GM15510 (cell line): ENCODE data around the gene EVC.

Experiments
- POLR2A ChIP-seq: IDR thresholded peaks from 3 replicates; pipeline ENCODE4 v1.6.1; 2011; ENCODE audit warnings: borderline replicate concordance; ENCODE audit not compliant: insufficient read length; ENCODE audit errors: extremely low read depth

Gene EVC

DNA sequence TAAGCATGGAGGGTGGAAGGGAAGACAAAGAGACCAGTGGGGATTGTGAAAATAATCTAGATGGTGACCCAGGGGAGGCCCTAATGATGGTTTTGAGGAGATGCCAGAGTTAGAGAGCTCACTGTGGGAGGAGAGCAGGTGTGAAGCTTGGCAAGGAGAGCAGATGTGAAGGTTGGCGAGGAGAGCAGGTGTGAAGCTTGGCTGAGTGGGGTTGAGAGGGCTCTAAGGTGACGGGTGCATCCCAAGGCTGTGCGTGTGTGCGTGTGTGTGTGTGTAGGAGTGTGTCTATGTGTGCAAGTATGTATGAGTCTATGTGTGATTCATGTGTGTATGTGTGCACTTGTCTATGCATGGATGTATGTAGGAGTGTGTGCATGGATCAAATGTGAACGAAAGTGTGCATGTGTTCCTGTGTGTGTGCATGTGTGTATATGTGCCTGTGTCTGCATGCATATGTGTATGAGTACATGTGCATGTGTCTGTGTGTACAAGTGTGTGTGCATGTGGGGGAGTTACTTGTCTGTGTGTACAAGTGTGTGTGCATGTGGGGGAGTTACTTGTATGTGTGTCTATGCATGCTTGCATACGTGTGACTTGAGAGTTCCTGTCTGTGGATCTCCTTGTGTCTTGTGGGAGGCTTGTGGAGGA, 72.0 kb downstream of the EVC start:
- no peak for TF ChIP-seq POLR2A

DNA sequence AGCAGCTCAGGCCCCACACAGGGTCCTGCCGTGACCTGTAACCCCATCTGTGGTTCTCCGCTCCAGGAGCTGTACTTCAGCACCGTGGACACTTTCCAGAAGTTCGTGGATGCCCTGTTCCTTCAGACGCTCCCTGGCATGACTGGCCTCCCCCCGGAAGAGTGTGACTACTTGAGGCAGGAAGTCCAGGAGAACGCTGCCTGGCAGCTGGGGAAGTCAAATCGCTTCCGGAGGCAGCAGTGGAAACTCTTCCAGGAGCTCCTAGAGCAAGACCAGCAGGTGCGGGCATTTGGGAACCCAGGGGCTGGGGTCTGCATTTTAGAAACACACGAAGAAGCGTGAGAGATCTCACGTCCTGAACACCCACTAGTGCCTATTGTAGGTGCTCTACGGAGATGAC, 72.5 kb downstream of the EVC start:
- no peak for TF ChIP-seq POLR2A

DNA sequence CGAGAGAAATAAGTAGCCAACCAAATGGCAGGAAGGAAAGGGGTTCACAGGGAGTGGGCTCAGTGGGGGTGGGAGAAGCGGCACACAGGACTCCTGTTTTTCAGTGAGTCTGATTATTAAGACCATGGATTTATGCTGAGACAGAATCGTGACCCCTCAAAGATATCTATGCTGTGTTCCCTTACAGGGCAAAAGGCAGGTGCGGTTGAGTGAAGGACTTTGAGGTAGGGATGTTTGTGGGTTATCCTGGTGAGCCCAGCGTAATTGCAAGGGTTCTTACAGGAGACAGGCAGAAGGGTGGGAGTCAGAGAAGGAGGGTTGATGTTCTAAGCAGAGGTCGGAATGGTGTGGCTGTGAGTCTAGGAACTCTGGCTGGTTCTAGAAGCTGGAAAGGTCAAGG, 73.0 kb downstream of the EVC start:
- no peak for TF ChIP-seq POLR2A

DNA sequence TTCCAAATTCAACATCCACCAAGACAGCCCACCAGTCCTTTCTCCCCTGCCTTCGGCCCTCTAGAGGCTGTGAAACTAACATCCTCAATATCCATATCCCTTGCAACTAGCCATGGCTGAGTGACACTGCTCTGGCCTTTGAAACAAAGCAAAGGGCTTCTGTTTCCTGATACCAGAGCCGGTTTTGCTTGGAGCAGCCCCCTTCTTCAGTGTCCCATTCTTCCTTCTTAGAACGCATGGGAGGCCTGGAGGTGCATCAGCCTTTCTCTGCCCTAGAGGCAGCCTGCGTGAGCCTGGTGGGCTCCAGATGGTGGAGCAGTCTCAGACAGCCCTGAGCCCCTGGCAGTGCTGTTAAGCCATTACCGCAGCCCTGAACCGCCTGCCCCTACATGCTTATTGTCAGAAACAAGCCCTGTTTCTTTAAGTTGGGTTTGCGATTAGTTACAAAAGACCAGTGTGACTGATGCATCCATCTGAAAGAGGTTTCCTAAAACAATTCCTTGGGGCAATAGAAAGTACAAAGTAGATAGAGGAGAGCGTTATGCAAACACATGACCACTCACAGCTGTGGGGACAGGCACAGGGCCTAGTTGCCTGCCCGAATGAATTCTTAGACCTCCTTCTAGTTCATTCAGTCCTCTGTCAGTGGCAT, 74.1 kb downstream of the EVC start:
- TF ChIP-seq POLR2A, result no peak

DNA sequence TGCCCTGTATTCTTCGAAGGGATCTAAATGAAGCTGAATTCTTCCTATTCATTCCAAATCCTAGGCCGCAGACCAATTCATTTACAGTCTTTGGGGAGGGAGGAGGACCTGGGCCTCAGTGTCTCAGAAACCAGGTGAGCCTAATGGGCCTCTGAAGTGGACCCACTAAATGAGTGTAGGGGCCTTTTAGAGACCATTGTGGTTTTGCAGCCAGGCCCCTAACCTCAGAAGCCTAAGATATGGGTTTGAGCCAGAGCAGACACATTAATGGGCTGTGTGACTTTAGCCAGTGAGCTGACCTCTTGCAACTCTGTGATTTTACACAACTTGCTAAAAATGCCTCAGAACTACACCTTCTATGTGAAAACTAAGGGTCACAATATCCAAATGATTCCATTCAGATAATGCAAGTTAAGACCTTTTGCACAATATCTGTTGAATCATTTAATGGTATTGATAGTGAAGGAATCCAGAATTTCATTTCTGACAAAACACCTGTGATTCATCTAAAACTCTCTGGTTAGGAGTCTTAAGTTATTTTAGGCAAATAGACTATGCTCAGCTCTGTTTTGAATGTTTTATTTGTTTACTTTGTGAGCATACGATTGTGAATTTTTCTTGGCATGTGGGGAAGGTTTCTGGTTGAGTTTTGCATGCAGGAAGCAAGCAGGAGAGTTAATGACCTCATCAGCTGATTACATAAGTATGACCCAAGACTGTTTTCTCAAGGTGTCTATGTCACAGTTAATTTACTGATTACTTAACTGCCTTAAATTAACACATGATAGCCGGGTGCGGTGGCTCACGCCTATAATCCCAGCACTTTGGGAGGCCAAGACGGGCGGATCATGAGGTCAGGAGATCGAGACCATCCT, 75.0 kb downstream of the EVC start:
- TF ChIP-seq POLR2A, result no peak

DNA sequence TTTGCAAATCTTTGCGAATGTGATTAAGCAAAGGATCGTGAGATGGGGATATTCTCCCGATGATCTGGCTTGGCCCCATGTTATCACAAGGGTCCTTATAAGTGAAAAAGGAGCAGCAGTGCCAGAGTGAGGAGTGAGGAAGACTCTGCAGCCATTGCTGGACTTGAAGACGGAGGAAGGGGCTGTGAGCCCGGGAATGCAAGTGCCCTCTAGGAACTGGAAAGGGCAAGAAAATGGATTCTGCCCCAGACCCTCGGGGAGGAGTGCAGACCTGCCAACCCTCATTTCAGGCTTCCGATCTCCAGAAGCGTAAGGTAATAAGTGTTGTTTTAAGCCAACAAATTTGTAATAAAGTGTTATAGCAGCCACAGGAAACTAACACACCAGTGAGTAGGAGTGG, 76.3 kb downstream of the EVC start:
- TF ChIP-seq POLR2A, result no peak

DNA sequence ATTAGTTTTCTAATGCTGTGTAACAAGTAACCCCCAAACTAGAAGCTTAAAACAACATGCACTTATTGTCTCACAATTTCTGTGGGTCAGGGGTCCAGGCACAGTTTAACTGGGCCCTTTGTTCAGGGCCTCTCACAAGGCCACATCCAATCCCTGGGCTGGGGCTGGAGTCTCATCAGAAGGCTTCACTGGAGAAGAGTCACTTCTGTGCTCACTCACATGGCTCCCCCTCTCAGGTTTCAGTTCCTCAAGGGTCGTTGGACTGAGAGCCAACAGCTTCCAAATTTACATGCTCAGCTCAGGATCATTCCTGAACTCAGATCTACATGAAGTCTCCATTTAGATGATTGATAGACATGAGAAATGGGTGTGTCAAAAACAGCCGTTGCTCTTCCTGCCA, 77.1 kb downstream of the EVC start:
- no peak for TF ChIP-seq POLR2A

DNA sequence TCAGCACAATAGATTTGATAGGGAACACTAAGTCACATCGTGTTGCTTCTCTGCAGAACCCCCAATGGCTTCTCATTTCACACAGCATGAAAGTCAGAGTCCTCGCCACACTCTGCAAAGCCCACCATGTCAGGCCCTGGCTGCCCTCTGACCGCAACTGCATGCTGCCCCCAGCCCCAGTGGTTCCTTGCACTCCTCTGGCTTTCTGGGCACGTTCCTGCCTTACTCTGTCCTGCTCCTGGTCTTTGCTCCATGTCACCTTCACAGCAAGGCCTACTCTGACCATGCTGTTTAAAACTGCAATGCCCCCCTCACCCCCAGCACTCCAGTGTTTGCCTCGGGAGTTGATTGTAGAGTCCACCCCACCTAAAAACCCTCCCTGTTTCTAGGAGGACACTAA, 78.1 kb downstream of the EVC start:
- no peak for TF ChIP-seq POLR2A

DNA sequence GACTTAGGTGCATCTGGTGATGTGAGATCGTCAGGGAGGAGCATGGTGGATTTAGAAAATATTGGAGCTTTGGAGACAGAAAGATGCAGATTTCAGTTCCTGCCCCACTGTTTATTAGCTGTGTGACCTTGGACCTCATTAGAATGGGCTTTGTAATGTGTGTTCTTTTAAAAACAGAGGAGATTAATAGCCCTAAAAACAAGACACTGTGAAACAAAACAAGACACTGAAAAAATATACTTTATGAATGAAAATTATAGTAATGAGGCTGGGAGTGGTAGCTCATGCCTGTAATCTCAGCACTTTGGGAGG, 79.5 kb downstream of the EVC start:
- TF ChIP-seq POLR2A, result no peak

DNA sequence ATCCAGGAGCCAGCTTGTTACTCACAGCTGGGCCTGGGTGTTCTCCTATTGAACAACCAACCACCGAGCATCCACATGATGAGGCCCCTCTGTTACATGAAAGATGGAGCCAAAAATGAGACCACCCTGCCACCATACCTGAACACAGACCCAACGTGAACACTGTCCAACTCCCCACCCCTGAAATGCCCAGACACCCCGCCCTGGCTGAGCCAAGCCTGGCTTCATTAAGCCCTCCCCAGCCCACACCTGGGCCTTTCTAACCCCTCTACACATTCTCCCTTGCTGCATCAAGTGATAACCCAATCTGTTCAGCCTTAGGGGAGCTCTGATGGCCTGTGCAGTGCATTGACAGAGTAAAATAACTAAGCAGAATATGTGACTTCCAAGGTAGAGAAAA, 80.7 kb downstream of the EVC start:
- TF ChIP-seq POLR2A, result no peak

DNA sequence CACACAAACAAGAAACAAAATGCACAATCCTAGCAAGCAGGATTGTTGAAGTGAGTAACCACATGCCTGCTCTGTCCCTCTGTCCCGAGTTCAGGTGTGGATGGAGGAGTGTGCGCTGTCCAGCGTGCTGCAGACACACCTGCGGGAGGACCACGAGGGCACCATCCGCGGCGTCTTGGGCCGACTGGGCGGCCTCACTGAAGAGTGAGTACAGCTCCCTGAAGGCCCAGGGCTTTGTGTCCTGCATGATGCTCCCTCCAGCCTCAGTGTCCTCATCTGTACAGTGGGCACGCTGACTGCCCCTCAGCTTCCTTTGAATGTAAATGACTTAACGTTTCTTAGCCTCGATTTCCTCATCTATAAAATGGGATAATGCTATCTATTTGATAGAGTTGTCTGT, 82.5 kb downstream of the EVC start:
- no peak for TF ChIP-seq POLR2A

DNA sequence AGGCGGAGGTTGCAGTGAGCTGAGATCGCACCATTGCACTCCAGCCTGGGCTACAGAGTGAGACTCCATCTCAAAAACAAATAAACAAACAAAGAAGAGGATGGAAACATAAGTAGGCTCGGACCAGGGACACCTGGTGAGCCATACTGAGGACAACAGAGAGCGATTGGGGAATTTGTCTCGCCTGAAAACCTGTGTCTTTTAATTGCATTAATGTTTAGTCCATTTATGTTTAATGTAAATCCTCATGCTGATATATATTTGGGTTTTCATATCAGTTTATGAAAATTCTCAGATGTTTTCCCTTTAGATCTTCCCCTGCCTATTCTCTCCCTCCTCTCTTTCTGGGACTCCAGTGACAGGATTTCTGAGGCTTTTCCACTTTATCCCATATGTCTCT, 84.6 kb downstream of the EVC start:
- no peak for TF ChIP-seq POLR2A

DNA sequence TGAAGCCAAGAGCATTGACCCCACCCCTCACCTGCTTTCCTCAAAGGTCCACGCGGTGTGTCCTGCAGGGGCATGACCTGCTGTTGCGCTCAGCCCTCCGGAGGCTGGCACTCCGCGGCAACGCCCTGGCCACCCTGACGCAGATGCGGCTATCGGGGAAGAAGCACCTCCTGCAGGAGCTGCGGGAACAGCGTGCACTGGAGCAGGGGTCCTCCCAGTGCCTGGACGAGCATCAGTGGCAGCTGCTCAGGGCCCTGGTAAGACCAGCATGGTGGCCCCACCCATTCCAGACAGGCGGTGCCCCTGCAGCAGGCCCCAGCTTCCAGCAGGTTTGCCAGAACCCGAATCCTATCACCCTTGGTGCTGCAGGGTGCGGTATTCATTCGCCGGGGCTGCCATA, 86.0 kb downstream of the EVC start:
- TF ChIP-seq POLR2A, result no peak

DNA sequence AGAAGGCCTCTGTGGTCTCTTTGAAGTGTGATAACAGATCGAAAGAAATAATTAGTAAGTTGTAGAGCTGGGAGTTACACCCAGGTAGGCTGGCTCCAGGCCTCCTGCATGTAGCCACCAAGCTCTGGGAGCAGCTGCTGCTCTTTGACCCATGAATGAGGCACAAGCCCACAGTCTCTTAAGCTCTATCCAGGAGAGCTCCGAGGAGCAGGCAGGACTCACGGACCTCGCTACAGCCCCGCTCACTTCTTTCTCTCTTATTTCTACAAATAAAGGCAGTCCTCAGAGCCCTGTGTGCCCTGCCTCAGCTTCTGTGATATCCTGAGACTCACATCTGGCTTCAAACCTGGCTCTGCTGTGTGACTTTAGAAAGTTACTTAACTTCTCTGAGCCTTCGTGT, 86.9 kb downstream of the EVC start:
- no peak for TF ChIP-seq POLR2A

DNA sequence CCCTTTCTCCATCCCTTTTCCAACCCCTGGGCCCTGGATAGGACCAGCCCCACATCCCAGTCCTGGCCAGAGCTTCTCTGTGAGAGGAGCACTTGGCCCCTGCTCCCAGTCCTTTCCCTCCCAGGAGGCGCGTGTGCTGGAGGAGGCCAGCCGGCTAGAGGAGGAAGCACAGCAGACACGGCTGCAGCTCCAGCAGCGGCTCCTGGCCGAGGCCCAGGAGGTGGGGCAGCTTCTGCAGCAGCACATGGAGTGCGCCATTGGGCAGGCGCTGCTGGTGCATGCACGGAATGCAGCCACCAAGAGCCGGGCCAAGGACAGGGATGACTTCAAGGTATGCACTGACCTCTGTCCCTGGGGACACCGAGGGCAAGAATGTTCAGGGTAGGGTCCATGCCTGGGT, 87.5 kb downstream of the EVC start:
- no peak for TF ChIP-seq POLR2A

DNA sequence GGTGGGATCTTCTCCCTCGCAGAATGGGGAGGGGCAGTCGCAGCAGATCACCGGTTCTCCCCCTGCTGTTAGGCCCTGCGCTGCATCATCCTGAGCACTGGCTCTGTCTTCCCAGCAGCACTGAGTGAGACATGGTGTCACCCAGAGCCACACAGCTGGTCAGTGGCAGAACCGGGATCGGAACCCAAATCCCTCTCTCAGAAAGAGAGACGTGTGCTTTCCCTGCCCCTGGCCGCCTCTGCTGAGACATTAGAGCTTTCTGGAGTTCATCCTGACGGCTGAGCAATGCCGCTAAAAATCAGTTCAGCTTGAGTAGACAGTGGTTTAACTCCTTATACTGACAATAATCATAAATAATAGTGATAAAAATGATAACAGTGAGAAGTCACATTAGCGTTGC, 87.9 kb downstream of the EVC start:
- TF ChIP-seq POLR2A, result no peak
